Chondrocyte (in vitro differentiated cells): Measurements from ENCODE around the gene PTPRS. TPM values are rescaled to one million over a fixed set of nuclear protein-coding genes. Genes with fewer than 3 reads are reported as not detected.

Source experiments
- DNase-seq: peaks from one replicate; pipeline ENCODE4 v3.0.0; 2021; ENCODE audit warnings: mixed read lengths, low spot score
- H3K27ac Mint-ChIP-seq: one replicate; pipeline ENCODE4 v1.8.0; 2021; ENCODE audit warnings: mild to moderate bottlenecking, moderate library complexity, mixed read lengths; ENCODE audit not compliant: unreplicated experiment
- H3K27me3 Mint-ChIP-seq: 2 replicates; pipeline ENCODE4 v1.8.0; 2021; ENCODE audit warnings: low read depth, mixed read lengths
- H3K36me3 Mint-ChIP-seq: 2 replicates; pipeline ENCODE4 v1.8.0; 2021; ENCODE audit warnings: low read depth, mixed read lengths
- H3K4me1 Mint-ChIP-seq: 2 replicates; pipeline ENCODE4 v1.8.0; 2021; ENCODE audit warnings: low read depth, mild to moderate bottlenecking, mixed read lengths
- H3K4me3 Mint-ChIP-seq: one replicate; pipeline ENCODE4 v1.8.0; 2021; ENCODE audit warnings: mild to moderate bottlenecking, moderate library complexity, mixed read lengths; ENCODE audit not compliant: unreplicated experiment
- H3K9me3 Mint-ChIP-seq: 2 replicates; pipeline ENCODE4 v1.8.0; 2021; ENCODE audit warnings: low read depth, mixed read lengths
- CTCF ChIP-seq: fragments of 200-600 bp; sonication (generic); IDR thresholded peaks from 2 replicates; pipeline ENCODE4 v1.5.0; 2021; ENCODE audit warnings: antibody characterized with exemption, mild to moderate bottlenecking, moderate library complexity
- total RNA-seq: library from RNA; stranded (reverse); gene quantifications from 3 replicates; pipeline ENCODE4 v1.2.1, GENCODE V29; 2021

The PTPRS gene
- total RNA-seq, 1 donor from 2014 or later: 130 TPM

- TF ChIP-seq CTCF: no peak
- Mint-ChIP-seq H3K27me3 (peaks cover 43% of the 10 kb centered on the region), H3K4me3 (no peak overlapping the region), H3K9me3 (no peaks in the 10 kb centered on the region), H3K36me3 (no peaks in the 10 kb centered on the region), H3K4me1 (no peaks in the 10 kb centered on the region), H3K27ac (no peak overlapping the region)
- DNase-seq: no peak
Measured at GRCh38 chr19:5360003-5360780, 19.6 kb upstream of the PTPRS start.

GRCh38 chr19:5358173-5358800 is 17.7 kb upstream of the PTPRS start:
- Mint-ChIP-seq H3K27ac (no peak overlapping the region), H3K4me1 (no peaks in the 10 kb centered on the region), H3K27me3 (peaks cover 47% of the 10 kb centered on the region), H3K36me3 (no peaks in the 10 kb centered on the region), H3K4me3 (no peak overlapping the region), H3K9me3 (no peaks in the 10 kb centered on the region)
- no peak for TF ChIP-seq CTCF
- no peak for DNase-seq

- DNase-seq: no peak
- no peaks in the 10 kb centered on the region for H3K9me3 Mint-ChIP-seq
- no peak overlapping the region for H3K27ac Mint-ChIP-seq
- H3K4me1 Mint-ChIP-seq: no peaks in the 10 kb centered on the region
- peaks cover 47% of the 10 kb centered on the region for H3K27me3 Mint-ChIP-seq
- TF ChIP-seq CTCF: no peak
- no peaks in the 10 kb centered on the region for H3K36me3 Mint-ChIP-seq
- H3K4me3 Mint-ChIP-seq: no peak overlapping the region
Measured at GRCh38 chr19:5357584-5357983, 17.0 kb upstream of the PTPRS start.

GRCh38 chr19:5356918-5357317 is 16.3 kb upstream of the PTPRS start:
- Mint-ChIP-seq H3K4me3 (no peak overlapping the region), H3K9me3 (no peaks in the 10 kb centered on the region), H3K27me3 (peaks cover 50% of the 10 kb centered on the region), H3K27ac (no peak overlapping the region), H3K36me3 (no peaks in the 10 kb centered on the region), H3K4me1 (no peaks in the 10 kb centered on the region)
- TF ChIP-seq CTCF: no peak
- DNase-seq: no peak

GRCh38 chr19:5356428-5356827 is 15.8 kb upstream of the PTPRS start:
- peaks cover 50% of the 10 kb centered on the region for H3K27me3 Mint-ChIP-seq
- H3K4me3 Mint-ChIP-seq: no peak overlapping the region
- no peak for TF ChIP-seq CTCF
- H3K36me3 Mint-ChIP-seq: no peaks in the 10 kb centered on the region
- DNase-seq: no peak
- H3K4me1 Mint-ChIP-seq: no peaks in the 10 kb centered on the region
- no peaks in the 10 kb centered on the region for H3K9me3 Mint-ChIP-seq
- no peak overlapping the region for H3K27ac Mint-ChIP-seq
